WTC11 (cell line): ENCODE data around the gene SIM1.

Experiments used
- CREB1 ChIP-seq: sonication (generic); formaldehyde crosslinking; IDR thresholded peaks from 2 replicates; pipeline ENCODE4 v1.8.0; 2023; ENCODE audit warnings: mild to moderate bottlenecking, missing genetic modification reagents
- TF ChIP-seq, protein P1 (sequence below): fragments of 200-600 bp; IDR thresholded peaks from 2 replicates; pipeline ENCODE4 v1.8.0; 2022; ENCODE audit warnings: antibody characterized with exemption

DNA sequence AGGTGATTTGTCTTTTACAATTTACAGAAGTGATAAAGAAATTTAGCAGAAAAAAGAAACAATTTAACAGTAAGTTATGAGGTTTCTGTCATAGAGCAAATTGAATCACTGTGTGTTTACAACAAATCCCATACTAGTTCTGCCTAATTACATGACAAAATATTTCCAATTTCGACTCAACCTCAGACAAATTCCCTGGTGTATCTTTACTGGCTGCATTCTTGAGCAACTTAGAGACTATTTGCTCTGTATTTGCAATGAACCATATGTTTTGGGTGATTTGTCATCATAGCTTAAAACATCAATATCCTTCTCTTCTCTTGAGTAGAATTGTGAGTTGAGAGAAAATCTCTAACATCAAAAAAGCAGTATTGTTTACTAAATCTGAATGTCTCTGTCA is 128.7 kb downstream of the SIM1 start:
- TF ChIP-seq, protein P1, sequence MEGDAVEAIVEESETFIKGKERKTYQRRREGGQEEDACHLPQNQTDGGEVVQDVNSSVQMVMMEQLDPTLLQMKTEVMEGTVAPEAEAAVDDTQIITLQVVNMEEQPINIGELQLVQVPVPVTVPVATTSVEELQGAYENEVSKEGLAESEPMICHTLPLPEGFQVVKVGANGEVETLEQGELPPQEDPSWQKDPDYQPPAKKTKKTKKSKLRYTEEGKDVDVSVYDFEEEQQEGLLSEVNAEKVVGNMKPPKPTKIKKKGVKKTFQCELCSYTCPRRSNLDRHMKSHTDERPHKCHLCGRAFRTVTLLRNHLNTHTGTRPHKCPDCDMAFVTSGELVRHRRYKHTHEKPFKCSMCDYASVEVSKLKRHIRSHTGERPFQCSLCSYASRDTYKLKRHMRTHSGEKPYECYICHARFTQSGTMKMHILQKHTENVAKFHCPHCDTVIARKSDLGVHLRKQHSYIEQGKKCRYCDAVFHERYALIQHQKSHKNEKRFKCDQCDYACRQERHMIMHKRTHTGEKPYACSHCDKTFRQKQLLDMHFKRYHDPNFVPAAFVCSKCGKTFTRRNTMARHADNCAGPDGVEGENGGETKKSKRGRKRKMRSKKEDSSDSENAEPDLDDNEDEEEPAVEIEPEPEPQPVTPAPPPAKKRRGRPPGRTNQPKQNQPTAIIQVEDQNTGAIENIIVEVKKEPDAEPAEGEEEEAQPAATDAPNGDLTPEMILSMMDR = no peak
- no peak for TF ChIP-seq CREB1 (CRISPR knock-in tag)
